Activated CD8-positive, alpha-beta memory T cell treated with anti-CD3 and anti-CD28 coated beads, Interleukin-2, amount 50 U/mL, for 24 hours (primary cell): Measurements from ENCODE around the gene VPS13A.
"Not testable (repeated sequence)": the region's sequence is repeated elsewhere in the genome, so short reads cannot be mapped to it uniquely, and the experiment has no call there.

Experiments used
- DNase-seq: peaks from one replicate; pipeline ENCODE4 v3.0.0-alpha.2; 2020; ENCODE audit errors: extremely low read depth

The VPS13A gene

GRCh38 chr9:77183581-77183980 lies 6.2 kb downstream of the VPS13A start:
- no peak for DNase-seq

- DNase-seq, result no peak
Measured at GRCh38 chr9:77188242-77188641, 10.9 kb downstream of the VPS13A start.

- no peak for DNase-seq
Measured at GRCh38 chr9:77194423-77194822, 17.1 kb downstream of the VPS13A start.

- DNase-seq, result no peak
Measured at GRCh38 chr9:77210116-77210515, 32.8 kb downstream of the VPS13A start.

GRCh38 chr9:77211561-77211960 lies 34.2 kb downstream of the VPS13A start:
- no peak for DNase-seq

- DNase-seq, result no peak
Measured at GRCh38 chr9:77212801-77213200, 35.5 kb downstream of the VPS13A start.

GRCh38 chr9:77215874-77216273 lies 38.5 kb downstream of the VPS13A start:
- no peak for DNase-seq

- DNase-seq, result no peak
Measured at GRCh38 chr9:77218612-77219011, 41.3 kb downstream of the VPS13A start.

- DNase-seq, result no peak
Measured at GRCh38 chr9:77221431-77221830, 44.1 kb downstream of the VPS13A start.

- DNase-seq, result no peak
Measured at GRCh38 chr9:77224746-77225312, 47.5 kb downstream of the VPS13A start.

- DNase-seq, result no peak
Measured at GRCh38 chr9:77236693-77237092, 59.4 kb downstream of the VPS13A start.

- no peak for DNase-seq
Measured at GRCh38 chr9:77237896-77238295, 60.6 kb downstream of the VPS13A start.

GRCh38 chr9:77251050-77251449 lies 73.7 kb downstream of the VPS13A start:
- DNase-seq, result no peak

- no peak for DNase-seq
Measured at GRCh38 chr9:77257275-77257674, 79.9 kb downstream of the VPS13A start.

- DNase-seq, result no peak
Measured at GRCh38 chr9:77261605-77262004, 84.3 kb downstream of the VPS13A start.

GRCh38 chr9:77267762-77268161 lies 90.4 kb downstream of the VPS13A start:
- DNase-seq, result not testable (repeated sequence)

- no peak for DNase-seq
Measured at GRCh38 chr9:77271023-77271690, 93.8 kb downstream of the VPS13A start.

- no peak for DNase-seq
Measured at GRCh38 chr9:77276799-77277198, 99.5 kb downstream of the VPS13A start.

- DNase-seq, result no peak
Measured at GRCh38 chr9:77277719-77278118, 100.4 kb downstream of the VPS13A start.

GRCh38 chr9:77283991-77284390 lies 106.7 kb downstream of the VPS13A start:
- no peak for DNase-seq

GRCh38 chr9:77284616-77285015 lies 107.3 kb downstream of the VPS13A start:
- no peak for DNase-seq

GRCh38 chr9:77290373-77290772 lies 113.0 kb downstream of the VPS13A start:
- no peak for DNase-seq

GRCh38 chr9:77291714-77292113 lies 114.4 kb downstream of the VPS13A start:
- DNase-seq, result no peak

- DNase-seq, result no peak
Measured at GRCh38 chr9:77293949-77294348, 116.6 kb downstream of the VPS13A start.
